Endodermal cell (in vitro differentiated cells): ENCODE results near the gene APELA. TPM values are rescaled to one million over a fixed set of nuclear protein-coding genes. Genes with fewer than 3 reads are reported as not detected.

Source experiments
- DNase-seq: peaks from one replicate; pipeline ENCODE4 v3.0.0-alpha.2; 2017
- H3K27ac ChIP-seq: 2 replicates; pipeline ENCODE4 v1.5.1; 2013; ENCODE audit warnings: mild to moderate bottlenecking, low read depth, low read length, moderate library complexity
- H3K27me3 ChIP-seq: 2 replicates; pipeline ENCODE4 v1.6.1; 2013; ENCODE audit warnings: mild to moderate bottlenecking, low read length, moderate library complexity; ENCODE audit not compliant: insufficient read depth, control insufficient read depth, poor library complexity, severe bottlenecking
- H3K36me3 ChIP-seq: 2 replicates; pipeline ENCODE4 v1.7.0; 2013; ENCODE audit warnings: mild to moderate bottlenecking, low read length, moderate library complexity; ENCODE audit not compliant: control insufficient read depth, insufficient read depth
- H3K4me1 ChIP-seq: one replicate; pipeline ENCODE4 v1.7.0; 2013; ENCODE audit warnings: low read length; ENCODE audit not compliant: control insufficient read depth, insufficient read depth
- H3K4me3 ChIP-seq: 2 replicates; pipeline ENCODE4 v1.5.1; 2013; ENCODE audit warnings: mild to moderate bottlenecking, low read length, moderate library complexity
- H3K9ac ChIP-seq: 2 replicates; pipeline ENCODE4 v1.6.1; 2013; ENCODE audit warnings: mild to moderate bottlenecking, low read length, moderate library complexity; ENCODE audit not compliant: poor library complexity, severe bottlenecking; ENCODE audit errors: extremely low read depth
- H3K9me3 ChIP-seq: 2 replicates; pipeline ENCODE4 v1.6.1; 2013; ENCODE audit warnings: mild to moderate bottlenecking, low read length, moderate library complexity; ENCODE audit not compliant: control insufficient read depth
- H3K27ac Mint-ChIP-seq: 2 replicates; pipeline ENCODE4 v1.8.0; 2020; ENCODE audit warnings: mixed read lengths
- H3K27me3 Mint-ChIP-seq: 2 replicates; pipeline ENCODE4 v1.8.0; 2021; ENCODE audit warnings: mild to moderate bottlenecking, mixed read lengths; ENCODE audit not compliant: insufficient read depth
- H3K36me3 Mint-ChIP-seq: 2 replicates; pipeline ENCODE4 v1.8.0; 2020; ENCODE audit warnings: low read depth, mixed read lengths
- H3K4me1 Mint-ChIP-seq: 2 replicates; pipeline ENCODE4 v1.8.0; 2020; ENCODE audit warnings: mixed read lengths
- H3K4me3 Mint-ChIP-seq: 2 replicates; pipeline ENCODE4 v1.8.0; 2020; ENCODE audit warnings: mild to moderate bottlenecking, moderate library complexity, mixed read lengths
- H3K9me3 Mint-ChIP-seq: 2 replicates; pipeline ENCODE4 v1.8.0; 2020; ENCODE audit warnings: mild to moderate bottlenecking, mixed read lengths
- WGBS, 2 experiments: methylation state at CpG; one replicate each; pipeline versions ENCODE4 v1.1.5 to v1.1.7; 2013; ENCODE audit warnings: missing lambda C conversion rate in 2 of 2, mixed read lengths in 1 of 2; ENCODE audit not compliant: insufficient coverage in 1 of 2, insufficient read length in 1 of 2; 5-methylcytosine and 5-hydroxymethylcytosine counted together
- total RNA-seq, 2 donors: library from RNA; stranded (reverse); fragmentation: NEBNext Ultra II Directional in 1 of 2; extraction: Animal tissue kit (Norgen Biotek cat#: 25700) in 1 of 2; gene quantifications; 2 replicates in 1 of 2; 3 replicates in 1 of 2; pipeline ENCODE4 v1.2.1, GENCODE V29; 2021
- TF ChIP-seq, protein P1 (sequence below): fragments of 200-600 bp; sonication (generic); conservative IDR thresholded peaks from 2 replicates; pipeline ENCODE4 v1.5.0; 2021; ENCODE audit warnings: antibody characterized with exemption, mild to moderate bottlenecking

APELA gene
- total RNA-seq, 2 donors from 2014 or later, result 3.3 to 21.5 TPM

DNA sequence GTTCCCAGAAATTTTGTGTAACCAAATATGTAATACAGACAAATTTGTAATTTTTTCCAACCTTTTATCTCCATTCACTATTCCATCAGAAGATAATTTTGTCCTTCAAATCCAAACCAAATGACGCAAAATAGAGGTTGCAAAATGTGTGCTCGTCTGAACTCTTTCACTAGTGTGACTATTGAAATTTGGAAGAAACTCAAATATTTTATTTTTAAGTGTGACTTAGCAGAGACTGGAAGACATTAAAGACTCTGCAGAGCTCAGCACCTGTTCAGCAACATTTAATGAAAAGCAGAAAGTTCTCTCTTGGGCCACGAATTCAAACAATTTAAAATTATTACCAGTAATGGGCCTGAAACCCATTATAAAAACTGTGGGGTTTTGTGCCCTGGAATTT, 30.0 kb upstream of the APELA start:
- Mint-ChIP-seq H3K27me3 (no peaks in the 10 kb centered on the region), H3K4me1 (peaks cover 15% of the 10 kb centered on the region), H3K9me3 (peaks cover 4% of the 10 kb centered on the region), H3K36me3 (no peaks in the 10 kb centered on the region), H3K4me3 (no peak overlapping the region), H3K27ac (no peak overlapping the region)
- peaks cover 5% of the 10 kb centered on the region for H3K4me1 ChIP-seq
- WGBS, 2 experiments, result 91 to 93% methylated on average over 3 of the region's 3 CpGs
- DNase-seq, result no peak
- no peaks in the 10 kb centered on the region for H3K9me3 ChIP-seq
- no peaks in the 10 kb centered on the region for H3K27me3 ChIP-seq
- no peak overlapping the region for H3K27ac ChIP-seq
- TF ChIP-seq, protein P1, sequence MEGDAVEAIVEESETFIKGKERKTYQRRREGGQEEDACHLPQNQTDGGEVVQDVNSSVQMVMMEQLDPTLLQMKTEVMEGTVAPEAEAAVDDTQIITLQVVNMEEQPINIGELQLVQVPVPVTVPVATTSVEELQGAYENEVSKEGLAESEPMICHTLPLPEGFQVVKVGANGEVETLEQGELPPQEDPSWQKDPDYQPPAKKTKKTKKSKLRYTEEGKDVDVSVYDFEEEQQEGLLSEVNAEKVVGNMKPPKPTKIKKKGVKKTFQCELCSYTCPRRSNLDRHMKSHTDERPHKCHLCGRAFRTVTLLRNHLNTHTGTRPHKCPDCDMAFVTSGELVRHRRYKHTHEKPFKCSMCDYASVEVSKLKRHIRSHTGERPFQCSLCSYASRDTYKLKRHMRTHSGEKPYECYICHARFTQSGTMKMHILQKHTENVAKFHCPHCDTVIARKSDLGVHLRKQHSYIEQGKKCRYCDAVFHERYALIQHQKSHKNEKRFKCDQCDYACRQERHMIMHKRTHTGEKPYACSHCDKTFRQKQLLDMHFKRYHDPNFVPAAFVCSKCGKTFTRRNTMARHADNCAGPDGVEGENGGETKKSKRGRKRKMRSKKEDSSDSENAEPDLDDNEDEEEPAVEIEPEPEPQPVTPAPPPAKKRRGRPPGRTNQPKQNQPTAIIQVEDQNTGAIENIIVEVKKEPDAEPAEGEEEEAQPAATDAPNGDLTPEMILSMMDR, result no peak
- H3K9ac ChIP-seq, result no peak overlapping the region
- no peak overlapping the region for H3K4me3 ChIP-seq
- H3K36me3 ChIP-seq, result no peaks in the 10 kb centered on the region

DNA sequence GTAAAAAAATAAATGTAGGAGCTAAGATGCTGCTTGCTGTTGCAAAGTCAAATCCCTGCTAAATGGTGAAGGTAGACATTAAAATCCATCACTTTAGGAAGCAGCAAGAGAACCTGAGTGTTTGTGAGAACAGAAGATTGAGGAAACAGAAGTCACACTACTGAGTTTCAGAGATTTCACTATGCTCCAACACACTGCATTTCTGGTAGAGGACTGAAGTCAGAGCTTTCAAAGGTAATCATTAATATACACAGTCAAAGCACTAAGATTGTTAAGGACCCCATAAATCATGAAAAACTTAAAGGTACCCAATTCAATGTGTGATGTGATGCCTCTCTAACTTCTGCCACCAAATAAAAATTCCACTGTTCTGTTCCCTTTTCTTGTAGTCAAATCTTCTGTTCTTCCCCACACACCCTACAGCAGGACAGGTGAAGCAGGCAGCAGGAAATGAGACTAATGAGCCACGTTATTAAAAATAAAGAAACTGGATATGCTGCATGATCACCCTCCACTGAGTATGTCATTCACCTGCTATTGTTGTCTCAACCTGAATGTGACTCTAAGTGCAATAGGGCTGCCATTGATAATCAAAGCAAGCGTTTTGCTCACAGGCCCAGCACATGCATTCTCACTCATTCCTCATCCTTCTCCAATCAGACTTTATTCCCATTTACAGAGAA, 28.9 kb upstream of the APELA start:
- H3K4me3 Mint-ChIP-seq, result no peak overlapping the region
- no peaks in the 10 kb centered on the region for H3K27me3 Mint-ChIP-seq
- DNase-seq, result no peak
- H3K4me1 Mint-ChIP-seq, result peaks cover 11% of the 10 kb centered on the region
- TF ChIP-seq, protein P1, result no peak
- peaks cover 4% of the 10 kb centered on the region for H3K9me3 Mint-ChIP-seq
- H3K9me3 ChIP-seq, result no peaks in the 10 kb centered on the region
- WGBS, 2 experiments, result 79 to 100% methylated on average over 2 of the region's 2 CpGs
- H3K9ac ChIP-seq, result no peak overlapping the region
- no peaks in the 10 kb centered on the region for H3K36me3 ChIP-seq
- no peak overlapping the region for H3K27ac Mint-ChIP-seq
- no peaks in the 10 kb centered on the region for H3K36me3 Mint-ChIP-seq
- H3K4me3 ChIP-seq, result no peak overlapping the region
- H3K27ac ChIP-seq, result no peak overlapping the region
- H3K4me1 ChIP-seq, result peaks cover 5% of the 10 kb centered on the region
- no peaks in the 10 kb centered on the region for H3K27me3 ChIP-seq

DNA sequence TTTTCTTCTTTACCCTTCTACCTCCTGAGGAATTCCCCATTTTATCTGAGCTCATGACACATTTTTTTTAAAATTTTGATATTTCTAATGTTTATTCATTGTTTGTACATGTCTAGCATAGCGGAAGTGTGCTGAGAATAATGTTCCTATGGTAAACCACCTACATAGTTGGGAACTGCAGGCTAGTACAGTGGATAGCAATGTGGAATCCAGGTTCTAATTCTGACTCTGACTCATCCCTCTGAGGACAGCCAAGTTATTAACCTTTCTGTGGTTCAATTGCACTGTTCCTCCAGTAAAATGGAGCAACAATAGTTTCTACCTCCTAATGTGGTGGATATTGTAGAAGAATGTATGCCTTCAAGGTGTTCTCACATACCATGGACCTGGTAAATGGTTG, 20.6 kb upstream of the APELA start:
- no peaks in the 10 kb centered on the region for H3K27me3 Mint-ChIP-seq
- no peaks in the 10 kb centered on the region for H3K36me3 ChIP-seq

More for the DNA sequence above, 20.6 kb upstream of the APELA start:
- Histone ChIP-seq H3K9ac (no peak overlapping the region), H3K4me3 (no peak overlapping the region), H3K9me3 (no peaks in the 10 kb centered on the region), H3K27me3 (no peaks in the 10 kb centered on the region), H3K27ac (no peak overlapping the region), H3K4me1 (no peaks in the 10 kb centered on the region)
- Mint-ChIP-seq H3K4me1 (no peaks in the 10 kb centered on the region), H3K27ac (no peak overlapping the region), H3K36me3 (no peaks in the 10 kb centered on the region), H3K4me3 (no peak overlapping the region), H3K9me3 (no peaks in the 10 kb centered on the region)
- TF ChIP-seq, protein P1, result no peak
- no peak for DNase-seq
- WGBS, 2 experiments, result 88% methylated on average over 1 of the region's 1 CpG; no CpG with 5 or more reads in 1 of the 2 experiments
